Measurements from ENCODE around the gene RPS10. TPM values are rescaled to one million over a fixed set of nuclear protein-coding genes. Genes with fewer than 3 reads are reported as not detected.

Gene RPS10
- total RNA-seq, 1 experiment from 2014 or later: 2,129 TPM

DNA sequence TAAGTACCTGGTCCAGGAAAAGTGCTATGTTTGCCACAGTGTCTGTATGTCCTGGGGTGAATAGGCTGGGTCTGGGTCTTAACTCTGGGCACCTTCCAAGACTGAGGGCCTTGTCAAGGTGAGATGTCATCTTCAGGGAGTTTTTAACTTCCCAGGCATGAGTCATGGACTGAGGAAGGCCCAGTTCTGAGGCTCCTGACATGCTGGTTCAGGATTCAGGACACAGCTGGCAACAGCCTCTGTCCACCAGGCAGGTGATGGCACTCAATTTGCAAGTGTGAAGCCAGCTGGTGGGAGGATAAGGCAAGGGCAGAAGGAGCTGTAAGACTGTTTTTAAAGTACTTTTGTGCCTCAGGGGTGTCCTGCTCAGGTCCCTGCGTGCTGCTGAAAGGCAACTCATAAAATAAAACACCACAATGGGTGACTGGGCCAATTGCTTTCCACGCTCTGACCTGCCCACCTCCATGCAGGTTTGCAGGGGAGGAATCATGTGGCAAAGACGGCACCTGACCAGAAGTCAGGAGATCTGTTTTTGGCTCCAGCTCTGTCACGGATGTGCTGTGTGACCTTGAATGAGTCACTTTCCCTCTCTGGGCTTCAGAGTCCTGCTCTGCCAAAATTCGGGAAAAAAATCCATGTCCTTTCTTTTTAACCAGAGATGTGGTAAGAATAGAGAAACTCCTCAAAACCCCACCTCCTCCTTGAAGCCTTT lies 35.1 kb upstream of the RPS10 start:
- Histone ChIP-seq H3K4me1 (no peaks in the 10 kb centered on the region), H3K27ac (no peak overlapping the region), H3K9me3 (replicated peaks) (no peaks in the 10 kb centered on the region), H3K4me3 (no peak overlapping the region), H3K36me3 (no peaks in the 10 kb centered on the region), H3K27me3 (no peaks in the 10 kb centered on the region)
- no peak for DNase-seq

GRCh38 chr6:34459899-34460593 lies 34.2 kb upstream of the RPS10 start:
- H3K27me3 ChIP-seq: no peaks in the 10 kb centered on the region
- H3K27ac ChIP-seq: no peak overlapping the region
- no peaks in the 10 kb centered on the region for H3K9me3 ChIP-seq (replicated peaks)
- H3K4me1 ChIP-seq: no peaks in the 10 kb centered on the region
- no peaks in the 10 kb centered on the region for H3K36me3 ChIP-seq
- peak; percentile 41 to 69 for DNase-seq
- no peak overlapping the region for H3K4me3 ChIP-seq

- Histone ChIP-seq H3K27ac (no peak overlapping the region), H3K27me3 (no peaks in the 10 kb centered on the region), H3K36me3 (no peaks in the 10 kb centered on the region), H3K9me3 (replicated peaks) (no peaks in the 10 kb centered on the region), H3K4me3 (no peak overlapping the region), H3K4me1 (no peaks in the 10 kb centered on the region)
- peak; percentile 47 to 66 for DNase-seq
These were observed 32.2 kb upstream of the RPS10 start for GRCh38 chr6:34457742-34458735.

DNA sequence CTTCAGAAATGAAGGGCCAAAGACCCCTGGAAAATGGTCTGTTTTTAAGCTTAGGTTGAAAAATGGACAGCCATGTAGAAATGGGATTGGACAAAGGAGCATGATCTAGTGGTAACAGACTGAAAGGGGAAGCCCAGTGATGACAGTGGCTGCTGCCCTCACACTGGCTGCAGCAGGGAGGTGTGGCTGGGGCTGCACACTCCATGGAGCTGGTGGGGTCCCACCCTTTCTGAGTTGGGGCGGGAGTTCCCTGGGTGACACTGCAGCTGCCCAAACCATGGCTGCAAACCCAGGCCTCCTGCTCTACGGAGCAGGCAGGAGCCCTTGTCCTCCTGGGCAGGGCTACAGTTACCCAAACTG lies 31.5 kb upstream of the RPS10 start:
- H3K9me3 ChIP-seq (replicated peaks): no peaks in the 10 kb centered on the region
- no peaks in the 10 kb centered on the region for H3K4me1 ChIP-seq
- peak; percentile 39 to 55 for DNase-seq
- H3K27ac ChIP-seq: no peak overlapping the region
- no peak overlapping the region for H3K4me3 ChIP-seq
- H3K27me3 ChIP-seq: no peaks in the 10 kb centered on the region
- no peaks in the 10 kb centered on the region for H3K36me3 ChIP-seq

GRCh38 chr6:34455831-34456230 lies 30.0 kb upstream of the RPS10 start:
- no peaks in the 10 kb centered on the region for H3K4me1 ChIP-seq
- H3K27ac ChIP-seq: no peak overlapping the region
- no peak overlapping the region for H3K4me3 ChIP-seq
- H3K9me3 ChIP-seq (replicated peaks): 0 out of 2 replicates have a peak, but pooled peaks cover 3% of the 10 kb centered on the region
- no peaks in the 10 kb centered on the region for H3K36me3 ChIP-seq
- peak in 1 of 2 experiments; percentile 30 for DNase-seq
- no peaks in the 10 kb centered on the region for H3K27me3 ChIP-seq

DNA sequence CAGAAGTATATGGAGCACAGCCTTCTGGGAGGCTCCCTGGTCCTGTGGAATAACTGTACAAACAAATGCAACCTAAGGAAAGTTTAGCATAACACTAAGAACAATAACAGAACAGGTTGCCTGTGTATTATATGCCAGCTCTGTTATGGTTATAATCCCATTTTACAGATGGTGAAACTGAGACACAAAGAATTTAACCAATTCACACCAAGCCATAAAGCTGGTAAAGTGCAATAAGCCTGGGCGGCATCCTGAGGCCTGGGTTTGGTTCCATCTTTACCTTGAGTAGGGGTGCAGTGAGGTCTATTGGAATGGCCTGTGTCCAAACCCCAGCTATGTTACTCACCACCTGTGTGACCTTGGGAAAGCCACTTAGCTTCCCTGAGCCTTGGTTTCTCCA lies 25.3 kb upstream of the RPS10 start:
- 0 out of 2 replicates have a peak, but pooled peaks cover 3% of the 10 kb centered on the region for H3K9me3 ChIP-seq (replicated peaks)
- DNase-seq: no peak
- no peaks in the 10 kb centered on the region for H3K27me3 ChIP-seq
- no peaks in the 10 kb centered on the region for H3K4me1 ChIP-seq
- no peak overlapping the region for H3K4me3 ChIP-seq
- no peak overlapping the region for H3K27ac ChIP-seq
- H3K36me3 ChIP-seq: no peaks in the 10 kb centered on the region

DNA sequence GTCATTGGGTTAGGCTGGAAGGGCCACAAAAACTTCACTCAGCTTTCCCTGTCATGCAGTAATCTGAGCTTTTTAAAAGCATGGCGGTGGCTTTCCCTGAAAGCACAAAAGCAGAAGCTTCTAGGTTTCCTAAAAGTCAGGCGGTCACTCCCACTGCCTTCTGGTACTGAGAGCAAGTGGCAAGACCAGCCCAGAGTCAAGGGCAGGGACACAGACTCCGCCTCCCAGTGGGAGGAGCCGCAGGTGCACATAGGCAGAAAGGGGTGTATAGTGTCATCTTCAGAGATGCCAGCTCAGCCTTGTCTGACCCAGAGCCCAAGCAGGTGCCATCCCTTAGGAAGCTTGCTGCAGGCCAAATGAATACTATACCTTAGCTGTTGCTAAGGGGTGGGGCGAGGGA lies 22.0 kb upstream of the RPS10 start:
- no peak overlapping the region for H3K4me3 ChIP-seq

DNA sequence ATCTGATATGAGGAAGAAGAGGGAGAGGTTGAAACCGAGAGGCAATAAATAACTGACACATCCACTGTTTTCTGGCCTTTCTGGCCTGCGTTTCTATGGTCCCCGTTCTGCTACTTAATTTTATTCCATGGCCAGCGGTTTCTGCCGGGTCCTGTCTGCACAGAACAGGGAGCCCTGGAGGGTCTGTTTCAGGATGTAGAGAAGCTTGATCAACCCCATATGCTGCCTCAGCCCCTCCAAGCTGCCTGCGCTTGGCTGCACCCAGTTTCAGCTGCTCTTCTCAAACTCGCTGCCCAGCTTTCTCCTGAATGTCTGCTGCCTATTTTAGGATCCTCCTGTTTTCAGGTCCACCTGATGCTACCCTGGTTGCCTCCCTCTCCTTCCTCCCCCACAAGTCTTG lies 21.5 kb upstream of the RPS10 start:
- no peak overlapping the region for H3K4me3 ChIP-seq
- no peaks in the 10 kb centered on the region for H3K36me3 ChIP-seq
- H3K27ac ChIP-seq: no peak overlapping the region
- H3K9me3 ChIP-seq (replicated peaks): 0 out of 2 replicates have a peak, but pooled peaks cover 3% of the 10 kb centered on the region
- DNase-seq: no peak
- H3K4me1 ChIP-seq: no peaks in the 10 kb centered on the region
- no peaks in the 10 kb centered on the region for H3K27me3 ChIP-seq

More for the DNA sequence above, 22.0 kb upstream of the RPS10 start:
- H3K27ac ChIP-seq: no peak overlapping the region
- H3K27me3 ChIP-seq: no peaks in the 10 kb centered on the region
- H3K4me1 ChIP-seq: no peaks in the 10 kb centered on the region
- DNase-seq: no peak
- H3K9me3 ChIP-seq (replicated peaks): 0 out of 2 replicates have a peak, but pooled peaks cover 3% of the 10 kb centered on the region
- H3K36me3 ChIP-seq: no peaks in the 10 kb centered on the region

- H3K27ac ChIP-seq: no peak overlapping the region
- no peaks in the 10 kb centered on the region for H3K4me1 ChIP-seq
- DNase-seq: no peak
- no peaks in the 10 kb centered on the region for H3K27me3 ChIP-seq
- no peak overlapping the region for H3K4me3 ChIP-seq
- no peaks in the 10 kb centered on the region for H3K9me3 ChIP-seq (replicated peaks)
- H3K36me3 ChIP-seq: no peaks in the 10 kb centered on the region
These were observed 19.5 kb upstream of the RPS10 start for GRCh38 chr6:34445313-34445860.

- Histone ChIP-seq H3K4me1 (no peaks in the 10 kb centered on the region), H3K27ac (no peak overlapping the region), H3K36me3 (no peaks in the 10 kb centered on the region), H3K27me3 (no peaks in the 10 kb centered on the region), H3K4me3 (no peak overlapping the region), H3K9me3 (replicated peaks) (no peaks in the 10 kb centered on the region)
- DNase-seq: no peak
These were observed 15.7 kb upstream of the RPS10 start for GRCh38 chr6:34441526-34441925.

DNA sequence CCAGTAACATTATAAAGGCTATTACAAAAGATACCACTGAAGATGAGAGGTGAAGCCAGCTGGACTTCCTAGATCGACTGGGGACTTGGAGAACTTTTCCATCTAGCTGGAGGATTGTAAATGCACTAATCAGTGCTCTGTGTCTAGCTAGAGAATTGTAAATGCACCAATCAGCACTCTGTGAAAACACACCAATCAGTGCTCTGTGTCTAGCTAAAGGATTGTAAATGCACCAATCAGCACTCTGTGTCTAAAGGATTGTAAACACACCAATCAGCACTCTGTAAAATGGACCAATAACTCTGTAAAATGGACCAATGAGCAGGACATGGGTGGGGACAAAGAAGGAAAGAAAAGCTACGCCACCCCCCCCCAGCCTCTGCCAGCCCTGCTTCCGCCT lies 13.6 kb upstream of the RPS10 start:
- DNase-seq: no peak
- H3K4me3 ChIP-seq: no peak overlapping the region
- no peaks in the 10 kb centered on the region for H3K9me3 ChIP-seq (replicated peaks)
- H3K4me1 ChIP-seq: no peaks in the 10 kb centered on the region
- no peaks in the 10 kb centered on the region for H3K27me3 ChIP-seq
- H3K36me3 ChIP-seq: no peaks in the 10 kb centered on the region
- H3K27ac ChIP-seq: no peak overlapping the region

DNA sequence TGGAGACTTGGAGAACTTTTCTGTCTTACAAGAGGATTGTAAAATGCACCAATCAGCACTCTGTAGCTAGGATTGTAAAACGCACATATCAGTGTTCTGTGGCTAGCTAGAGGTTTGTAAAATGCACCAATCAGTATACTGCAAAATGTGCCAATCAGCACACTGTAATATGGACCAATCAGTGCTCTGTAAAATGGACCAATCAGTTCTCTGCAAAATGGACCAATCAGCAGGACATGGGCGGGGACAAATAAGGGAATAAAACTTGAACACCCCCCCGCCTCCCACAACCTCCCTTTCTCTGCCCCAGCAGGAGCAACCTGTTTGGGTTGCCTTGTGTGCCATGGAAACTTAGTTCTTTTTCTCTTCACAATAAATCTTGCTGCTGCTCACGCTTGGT lies 12.8 kb upstream of the RPS10 start:
- no peak for DNase-seq
- Histone ChIP-seq H3K9me3 (replicated peaks) (no peaks in the 10 kb centered on the region), H3K4me3 (no peak overlapping the region), H3K36me3 (no peaks in the 10 kb centered on the region), H3K27me3 (no peaks in the 10 kb centered on the region), H3K4me1 (no peaks in the 10 kb centered on the region), H3K27ac (no peak overlapping the region)

GRCh38 chr6:34437644-34437970 lies 11.7 kb upstream of the RPS10 start:
- no peaks in the 10 kb centered on the region for H3K4me1 ChIP-seq
- no peak overlapping the region for H3K4me3 ChIP-seq
- no peaks in the 10 kb centered on the region for H3K9me3 ChIP-seq (replicated peaks)
- H3K27ac ChIP-seq: no peak overlapping the region
- H3K36me3 ChIP-seq: no peaks in the 10 kb centered on the region
- DNase-seq: no peak
- no peaks in the 10 kb centered on the region for H3K27me3 ChIP-seq

- no peaks in the 10 kb centered on the region for H3K36me3 ChIP-seq
- no peak overlapping the region for H3K27ac ChIP-seq
- no peak overlapping the region for H3K4me3 ChIP-seq
- H3K27me3 ChIP-seq: no peaks in the 10 kb centered on the region
- no peak for DNase-seq
- no peaks in the 10 kb centered on the region for H3K4me1 ChIP-seq
- no peaks in the 10 kb centered on the region for H3K9me3 ChIP-seq (replicated peaks)
These were observed 11.2 kb upstream of the RPS10 start for GRCh38 chr6:34436803-34437643.

Data from SJCRH30 (cell line).